SK-N-SH (cell line): Measurements from ENCODE around the gene EEFSEC.

Experiments used
- CTCF ChIP-seq: fragments of 200-600 bp; sonication (generic); IDR thresholded peaks from 2 replicates; pipeline ENCODE4 v1.6.1; 2017; ENCODE audit warnings: antibody characterized with exemption, mild to moderate bottlenecking, moderate library complexity
- PBX3 ChIP-seq: IDR thresholded peaks from 2 replicates; pipeline ENCODE4; 2012

DNA sequence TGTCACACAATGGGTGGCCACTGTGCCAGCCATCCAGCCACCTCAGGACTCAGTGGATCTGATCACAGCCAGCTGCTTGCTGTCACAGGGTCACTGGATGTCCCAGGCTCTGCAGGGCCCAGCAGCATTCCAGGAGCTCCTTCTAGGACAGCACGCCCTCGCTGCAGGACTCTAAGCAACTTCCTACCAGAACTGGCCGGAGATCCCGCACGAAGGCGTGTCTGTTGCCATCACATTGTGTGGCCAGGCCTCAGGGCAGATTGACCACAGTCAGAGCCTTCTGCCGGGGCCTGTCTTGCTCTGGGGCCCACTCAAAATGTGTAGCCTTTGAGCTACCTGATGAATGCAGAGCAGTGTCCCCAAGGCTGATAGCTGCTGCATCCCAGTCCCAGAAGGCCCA lies 288.8 kb downstream of the EEFSEC start:
- TF ChIP-seq PBX3 (no peak), CTCF (no peak)
